Ureter (tissue), 1 donor: Measurements from ENCODE around the gene IL17RC. TPM values are rescaled to one million over a fixed set of nuclear protein-coding genes. Genes with fewer than 3 reads are reported as not detected.

Source experiments
- DNase-seq: peaks from one replicate; pipeline ENCODE4 v3.0.0-alpha.2; 2020; ENCODE audit warnings: low spot score
- total RNA-seq: library from RNA; stranded (reverse); gene quantifications from one replicate; pipeline ENCODE4 v1.2.4, GENCODE V29; 2023
- donor health status: DM: yes; HTN: yes; CAD: no.

IL17RC gene
- total RNA-seq, 1 donor from 2014 or later: 34.0 TPM

- DNase-seq: no peak
Observed at GRCh38 chr3:9980251-9980650, 63.4 kb downstream of the IL17RC start.

Other genes starting within 250 kb of the IL17RC start
- gene CPNE9, start 213.3 kb upstream of the IL17RC start, total RNA-seq: 0.29 TPM
- gene BRPF1, start 185.4 kb upstream of the IL17RC start, total RNA-seq: 18.6 TPM
- gene OGG1, start 167.1 kb upstream of the IL17RC start, total RNA-seq: 25.3 TPM
- gene CAMK1, start 147.2 kb upstream of the IL17RC start, total RNA-seq: 24.3 TPM
- gene TADA3, start 124.6 kb upstream of the IL17RC start, total RNA-seq: 54.6 TPM
- 166 TPM for gene ARPC4, start 124.0 kb upstream of the IL17RC start, total RNA-seq
- 98.3 TPM for gene TTLL3, start 106.8 kb upstream of the IL17RC start, total RNA-seq
- 33.9 TPM for gene RPUSD3, start 73.1 kb upstream of the IL17RC start, total RNA-seq
- 1.1 TPM for gene CIDEC, start 36.8 kb upstream of the IL17RC start, total RNA-seq
- gene JAGN1, start 26.5 kb upstream of the IL17RC start, total RNA-seq: 26.6 TPM
- gene IL17RE, start 14.2 kb upstream of the IL17RC start, total RNA-seq: 11.9 TPM
- 37.0 TPM for gene CRELD1, start 16.7 kb downstream of the IL17RC start, total RNA-seq
- 3.5 TPM for gene PRRT3, start 35.3 kb downstream of the IL17RC start, total RNA-seq
- 63.1 TPM for gene EMC3, start 69.7 kb downstream of the IL17RC start, total RNA-seq
- 7.9 TPM for gene FANCD2, start 109.3 kb downstream of the IL17RC start, total RNA-seq
- gene FANCD2OS, start 191.2 kb downstream of the IL17RC start, total RNA-seq: not detected
- gene BRK1, start 198.6 kb downstream of the IL17RC start, total RNA-seq: 158 TPM
- 55.3 TPM for gene VHL, start 224.7 kb downstream of the IL17RC start, total RNA-seq
- 20.3 TPM for gene IRAK2, start 247.8 kb downstream of the IL17RC start, total RNA-seq